ENCODE measurements around the gene NHP2. TPM values are rescaled to one million over a fixed set of nuclear protein-coding genes. Genes with fewer than 3 reads are reported as not detected.

The NHP2 gene
- total and polyA plus RNA-seq, 3 donors (not counting 1 experiment from before 2014, with no cell fraction given): 72.8 to 213 (median 152) TPM

Other genes with a start within 250 kb of the NHP2 start
- gene PROP1, start 157.6 kb downstream of the NHP2 start, total RNA-seq: not detected
- not detected for gene PROP1, start 157.6 kb downstream of the NHP2 start, polyA plus RNA-seq
- 1 to 10 TPM in 1 of 2 donors, under 1 TPM in 1; 0.67 to 2.2 TPM for gene N4BP3, start 40.4 kb downstream of the NHP2 start, total RNA-seq
- 0.46 TPM for gene N4BP3, start 40.4 kb downstream of the NHP2 start, polyA plus RNA-seq
- gene RMND5B, start 22.9 kb downstream of the NHP2 start, total RNA-seq: 10 to 100 TPM; 15.3 to 23.8 TPM
- 17.1 TPM for gene RMND5B, start 22.9 kb downstream of the NHP2 start, polyA plus RNA-seq
- not detected for gene GMCL2, start 33.5 kb upstream of the NHP2 start, total RNA-seq
- gene GMCL2, start 33.5 kb upstream of the NHP2 start, polyA plus RNA-seq: not detected
- 100 to 1,000 TPM in 1 of 2 donors, 10 to 100 TPM in 1; 68.8 to 243 TPM for gene HNRNPAB, start 50.6 kb upstream of the NHP2 start, total RNA-seq
- gene HNRNPAB, start 50.6 kb upstream of the NHP2 start, polyA plus RNA-seq: 158 TPM
- 10 to 100 TPM; 14.8 to 25.2 TPM for gene PHYKPL, start 78.9 kb upstream of the NHP2 start, total RNA-seq
- 9.6 TPM for gene PHYKPL, start 78.9 kb upstream of the NHP2 start, polyA plus RNA-seq

Data from mammary epithelial cell (primary cell).